Loucy (cell line): ENCODE data around the gene GADD45B.

ENCODE experiments used
- EZH2phosphoT487 ChIP-seq: fragments of 200-600 bp; IDR thresholded peaks from 2 replicates; pipeline ENCODE4 v1.6.1; 2018; ENCODE audit warnings: antibody characterized with exemption, mild to moderate bottlenecking, moderate library complexity, borderline replicate concordance
- TF ChIP-seq, protein P1 (sequence below): fragments of 200-600 bp; sonication (generic); conservative IDR thresholded peaks from 2 replicates; pipeline ENCODE4 v1.5.1; 2014; ENCODE audit warnings: mild to moderate bottlenecking, antibody characterized with exemption, low read length

GRCh38 chr19:2426611-2427428 lies 49.1 kb upstream of the GADD45B start:
- TF ChIP-seq, protein P1, sequence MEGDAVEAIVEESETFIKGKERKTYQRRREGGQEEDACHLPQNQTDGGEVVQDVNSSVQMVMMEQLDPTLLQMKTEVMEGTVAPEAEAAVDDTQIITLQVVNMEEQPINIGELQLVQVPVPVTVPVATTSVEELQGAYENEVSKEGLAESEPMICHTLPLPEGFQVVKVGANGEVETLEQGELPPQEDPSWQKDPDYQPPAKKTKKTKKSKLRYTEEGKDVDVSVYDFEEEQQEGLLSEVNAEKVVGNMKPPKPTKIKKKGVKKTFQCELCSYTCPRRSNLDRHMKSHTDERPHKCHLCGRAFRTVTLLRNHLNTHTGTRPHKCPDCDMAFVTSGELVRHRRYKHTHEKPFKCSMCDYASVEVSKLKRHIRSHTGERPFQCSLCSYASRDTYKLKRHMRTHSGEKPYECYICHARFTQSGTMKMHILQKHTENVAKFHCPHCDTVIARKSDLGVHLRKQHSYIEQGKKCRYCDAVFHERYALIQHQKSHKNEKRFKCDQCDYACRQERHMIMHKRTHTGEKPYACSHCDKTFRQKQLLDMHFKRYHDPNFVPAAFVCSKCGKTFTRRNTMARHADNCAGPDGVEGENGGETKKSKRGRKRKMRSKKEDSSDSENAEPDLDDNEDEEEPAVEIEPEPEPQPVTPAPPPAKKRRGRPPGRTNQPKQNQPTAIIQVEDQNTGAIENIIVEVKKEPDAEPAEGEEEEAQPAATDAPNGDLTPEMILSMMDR, result no peak
- TF ChIP-seq EZH2phosphoT487, result no peak
